H9 (cell line): ENCODE data around the gene SULF2. TPM values are rescaled to one million over a fixed set of nuclear protein-coding genes. Genes with fewer than 3 reads are reported as not detected.
A peak's percentile ranks its signal among the peaks of the same experiment; 100 is the strongest.

ENCODE experiments used
- DNase-seq: peaks from one replicate; pipeline ENCODE4 v3.0.0-alpha.2; 2017
- H2AFZ ChIP-seq: one replicate; pipeline ENCODE4 v1.6.1; 2013; ENCODE audit warnings: mild to moderate bottlenecking, low read length, control low read depth, moderate library complexity
- H2AK5ac ChIP-seq: 2 replicates; pipeline ENCODE4 v1.6.1; 2013; ENCODE audit warnings: low read length, control low read depth, mixed read lengths; ENCODE audit not compliant: insufficient read length
- H2BK120ac ChIP-seq: one replicate; pipeline ENCODE4 v1.6.1; 2013; ENCODE audit warnings: low read depth, mild to moderate bottlenecking, low read length, control low read depth, inconsistent platforms; ENCODE audit not compliant: poor library complexity, severe bottlenecking
- H2BK12ac ChIP-seq: 2 replicates; pipeline ENCODE4 v1.6.1; 2013; ENCODE audit warnings: low read length, control low read depth, mixed read lengths, low read depth; ENCODE audit not compliant: insufficient read length
- H2BK15ac ChIP-seq: 2 replicates; pipeline ENCODE4 v1.6.1; 2013; ENCODE audit warnings: low read depth, low read length, control low read depth
- H2BK20ac ChIP-seq: one replicate; pipeline ENCODE4 v1.6.1; 2013; ENCODE audit warnings: low read depth, mild to moderate bottlenecking, low read length, control low read depth, inconsistent platforms; ENCODE audit not compliant: poor library complexity, severe bottlenecking
- H2BK5ac ChIP-seq: 2 replicates; pipeline ENCODE4 v1.6.1; 2013; ENCODE audit warnings: low read length, control low read depth, mixed read lengths; ENCODE audit not compliant: insufficient read length
- H3K14ac ChIP-seq: 2 replicates; pipeline ENCODE4 v1.6.1; 2013; ENCODE audit warnings: low read length, control low read depth; ENCODE audit not compliant: insufficient read depth
- H3K18ac ChIP-seq: 2 replicates; pipeline ENCODE4 v1.6.1; 2013; ENCODE audit warnings: low read depth, mild to moderate bottlenecking, mixed read lengths, low read length, control low read depth; ENCODE audit not compliant: insufficient read length
- H3K23ac ChIP-seq: 2 replicates; pipeline ENCODE4 v1.6.1; 2013; ENCODE audit warnings: low read length, control low read depth, mixed read lengths, low read depth; ENCODE audit not compliant: insufficient read length
- H3K23me2 ChIP-seq: 2 replicates; pipeline ENCODE4 v1.6.1; 2013; ENCODE audit warnings: low read depth, mild to moderate bottlenecking, mixed read lengths, low read length, control low read depth; ENCODE audit not compliant: insufficient read length, poor library complexity, severe bottlenecking
- H3K27ac ChIP-seq: 2 replicates; pipeline ENCODE4 v1.5.1; 2013; ENCODE audit warnings: low read length, control low read depth, mixed read lengths, low read depth; ENCODE audit not compliant: insufficient read length
- H3K27me3 ChIP-seq: 2 replicates; pipeline ENCODE4 v1.6.1; 2013; ENCODE audit warnings: low read length, control low read depth, inconsistent platforms; ENCODE audit not compliant: insufficient read depth
- H3K4ac ChIP-seq: 2 replicates; pipeline ENCODE4 v1.6.1; 2013; ENCODE audit warnings: low read depth, mild to moderate bottlenecking, control low read depth, inconsistent platforms, low read length, moderate library complexity
- H3K4me1 ChIP-seq: 2 replicates; pipeline ENCODE4 v1.6.1; 2013; ENCODE audit warnings: low read length, control low read depth, inconsistent platforms; ENCODE audit not compliant: insufficient read depth
- H3K4me2 ChIP-seq: 2 replicates; pipeline ENCODE4 v1.6.1; 2013; ENCODE audit warnings: low read length, control low read depth, mixed read lengths; ENCODE audit not compliant: insufficient read length, insufficient read depth
- H3K56ac ChIP-seq: 2 replicates; pipeline ENCODE4 v1.6.1; 2013; ENCODE audit warnings: low read depth, mild to moderate bottlenecking, mixed read lengths, low read length, control low read depth; ENCODE audit not compliant: insufficient read length
- H3K79me1 ChIP-seq: 2 replicates; pipeline ENCODE4 v1.6.1; 2013; ENCODE audit warnings: low read depth, mild to moderate bottlenecking, moderate library complexity, low read length, control low read depth, inconsistent platforms; ENCODE audit not compliant: insufficient read depth, poor library complexity, severe bottlenecking
- H3K79me2 ChIP-seq: 2 replicates; pipeline ENCODE4 v1.6.1; 2013; ENCODE audit warnings: low read length, control low read depth, inconsistent platforms; ENCODE audit not compliant: insufficient read depth
- H3K9ac ChIP-seq: 2 replicates; pipeline ENCODE4 v1.6.1; 2013; ENCODE audit warnings: low read length, control low read depth, mixed read lengths; ENCODE audit not compliant: insufficient read length; ENCODE audit errors: extremely low read depth
- H3K9me3 ChIP-seq: one replicate; pipeline ENCODE4 v1.6.1; 2013; ENCODE audit warnings: low read depth, low read length, inconsistent platforms; ENCODE audit not compliant: control insufficient read depth
- H3T11ph ChIP-seq: one replicate; pipeline ENCODE4 v1.6.1; 2013; ENCODE audit warnings: mild to moderate bottlenecking, low read length, control low read depth, inconsistent platforms
- H4K20me1 ChIP-seq: one replicate; pipeline ENCODE4 v1.6.1; 2013; ENCODE audit not compliant: control insufficient read depth, insufficient read length, insufficient read depth
- H4K5ac ChIP-seq: 2 replicates; pipeline ENCODE4 v1.6.1; 2013; ENCODE audit warnings: low read depth, mild to moderate bottlenecking, mixed read lengths, low read length, control low read depth; ENCODE audit not compliant: insufficient read length
- H4K8ac ChIP-seq: replicated peaks from 2 replicates; pipeline ENCODE4 v1.6.1; 2013; ENCODE audit warnings: low read length, control low read depth, mixed read lengths, low read depth; ENCODE audit not compliant: insufficient read length
- H4K91ac ChIP-seq: 2 replicates; pipeline ENCODE4 v1.6.1; 2013; ENCODE audit warnings: low read depth, mild to moderate bottlenecking, moderate library complexity, mixed read lengths, low read length, control low read depth; ENCODE audit not compliant: insufficient read length
- H3K27ac Mint-ChIP-seq, 3 experiments: 2 replicates in 2 of 3; 3 replicates in 1 of 3; pipeline ENCODE4 v1.8.0; 2020 to 2021; ENCODE audit warnings: mixed read lengths in 3 of 3, mild to moderate bottlenecking in 1 of 3, moderate library complexity in 1 of 3
- H3K27me3 Mint-ChIP-seq: 2 replicates; pipeline ENCODE4 v1.8.0; 2021; ENCODE audit warnings: low read depth, mild to moderate bottlenecking, moderate library complexity, mixed read lengths
- H3K36me3 Mint-ChIP-seq, 3 experiments: 2 replicates in 2 of 3; 3 replicates in 1 of 3; pipeline ENCODE4 v1.8.0; 2020 to 2021; ENCODE audit warnings: low read depth in 3 of 3, mixed read lengths in 3 of 3; ENCODE audit not compliant: insufficient read depth in 1 of 3
- H3K4me1 Mint-ChIP-seq, 2 experiments: 2 replicates each; pipeline ENCODE4 v1.8.0; 2020; ENCODE audit warnings: mixed read lengths in 2 of 2
- H3K4me3 Mint-ChIP-seq, 2 experiments: 2 replicates in 1 of 2; 3 replicates in 1 of 2; pipeline ENCODE4 v1.8.0; 2020 to 2021; ENCODE audit warnings: mild to moderate bottlenecking in 2 of 2, mixed read lengths in 2 of 2, moderate library complexity in 1 of 2
- H3K9me3 Mint-ChIP-seq, 2 experiments: 2 replicates in 1 of 2; 3 replicates in 1 of 2; pipeline ENCODE4 v1.8.0; 2020; ENCODE audit warnings: mild to moderate bottlenecking in 2 of 2, mixed read lengths in 2 of 2, moderate library complexity in 1 of 2
- CTCF ChIP-seq: fragments of 200-600 bp; sonication (generic); conservative IDR thresholded peaks from 3 replicates; pipeline ENCODE4 v1.8.0; 2021; ENCODE audit warnings: antibody characterized with exemption, mild to moderate bottlenecking
- WGBS: extraction: QIAGEN DNeasy Blood & Tissue Kit; methylation state at CpG from one replicate; pipeline ENCODE4 v1.1.7; 2013; ENCODE audit warnings: missing lambda C conversion rate, low lambda C conversion rate, mixed read lengths; ENCODE audit not compliant: insufficient read length; ENCODE audit errors: extremely low coverage; 5-methylcytosine and 5-hydroxymethylcytosine counted together
- total RNA-seq: library from RNA; stranded (reverse); gene quantifications from 2 replicates; pipeline ENCODE4 v1.2.1, GENCODE V29; 2021

SULF2 gene
- total RNA-seq, 1 experiment from 2014 or later, result 31.2 TPM

- H2BK20ac ChIP-seq, result no peak overlapping the region
- H3K9me3 ChIP-seq, result no peaks in the 10 kb centered on the region
- H3K56ac ChIP-seq, result no peak overlapping the region
- no peak overlapping the region for H4K91ac ChIP-seq
- H3K9ac ChIP-seq, result no peak overlapping the region
- Mint-ChIP-seq H3K27ac (no peak overlapping the region), H3K9me3 (no peaks in the 10 kb centered on the region), H3K36me3 (peaks cover 9 to 33% (median 30%) of the 10 kb centered on the region in 3 experiments; a peak in 6 of 7 replicates), H3K4me3 (no peak overlapping the region), H3K27me3 (no peaks in the 10 kb centered on the region), H3K4me1 (peaks cover 4% of the 10 kb centered on the region in 2 experiments; a peak in 2 of 4 replicates)
- peak; percentile 29; the same call in 1 of the 3 replicates for TF ChIP-seq CTCF
- no peak overlapping the region for H2BK5ac ChIP-seq
- no peaks in the 10 kb centered on the region for H3K79me2 ChIP-seq
- H3K27me3 ChIP-seq, result no peaks in the 10 kb centered on the region
- no peaks in the 10 kb centered on the region for H3K79me1 ChIP-seq
- no peaks in the 10 kb centered on the region for H3K4me1 ChIP-seq
- H3K23me2 ChIP-seq, result no peaks in the 10 kb centered on the region
- H2BK120ac ChIP-seq, result no peak overlapping the region
- no peak overlapping the region for H4K8ac ChIP-seq
- H4K5ac ChIP-seq, result no peak overlapping the region
- no peaks in the 10 kb centered on the region for H4K20me1 ChIP-seq
- no peak overlapping the region for H2AFZ ChIP-seq
- H3K4me2 ChIP-seq, result no peak overlapping the region
- no peak overlapping the region for H2AK5ac ChIP-seq
- H3T11ph ChIP-seq, result no peak overlapping the region
- DNase-seq, result no peak
- no CpG with 5 or more reads among the region's 2 CpGs for WGBS
- no peak overlapping the region for H2BK15ac ChIP-seq
- no peak overlapping the region for H2BK12ac ChIP-seq
- no peak overlapping the region for H3K14ac ChIP-seq
- no peak overlapping the region for H3K23ac ChIP-seq
- no peak overlapping the region for H3K4ac ChIP-seq
- no peak overlapping the region for H3K18ac ChIP-seq
- no peak overlapping the region for H3K27ac ChIP-seq
Measured at GRCh38 chr20:47623206-47623605, 162.1 kb downstream of the SULF2 start.
